Keratinocyte (primary cell): ENCODE data around the gene MIEN1. TPM values are rescaled to one million over a fixed set of nuclear protein-coding genes. Genes with fewer than 3 reads are reported as not detected.
"Not testable (repeated sequence)": the region's sequence is repeated elsewhere in the genome, so short reads cannot be mapped to it uniquely, and the experiment has no call there.

Experiments used
- DNase-seq: peaks from one replicate; pipeline ENCODE4 v3.0.0-alpha.2; 2011; ENCODE audit warnings: low read depth, missing footprints, low spot score
- FAIRE-seq: peaks from 2 replicates; lab custom pipeline; 2011; peaks lifted over from hg19 to GRCh38; lab: Jason Lieb, UNC
- H2AFZ ChIP-seq: 2 replicates; pipeline ENCODE4 v1.6.0; 2012; ENCODE audit warnings: low read length, control low read depth, inconsistent platforms; ENCODE audit not compliant: control insufficient read depth
- H3K27ac ChIP-seq: 2 replicates; pipeline ENCODE4 v1.5.1; 2011; ENCODE audit warnings: low read length; ENCODE audit not compliant: control insufficient read depth, insufficient read depth
- H3K27me3 ChIP-seq: 3 replicates; pipeline ENCODE4 v1.6.0; 2011; ENCODE audit warnings: low read length; ENCODE audit not compliant: control insufficient read depth, insufficient read depth; ENCODE audit errors: extremely low read depth
- H3K36me3 ChIP-seq, 2 experiments: 2 replicates in 1 of 2; 3 replicates in 1 of 2; pipeline ENCODE4 v1.5.1; 2011; ENCODE audit warnings: low read length in 2 of 2, mild to moderate bottlenecking in 1 of 2; ENCODE audit not compliant: control insufficient read depth in 2 of 2, insufficient read depth in 2 of 2; ENCODE audit errors: extremely low read depth in 1 of 2
- H3K4me1 ChIP-seq: 3 replicates; pipeline ENCODE4 v1.5.1; 2011; ENCODE audit warnings: low read length; ENCODE audit not compliant: control insufficient read depth, insufficient read depth; ENCODE audit errors: extremely low read depth
- H3K4me2 ChIP-seq: 3 replicates; pipeline ENCODE4 v1.6.0; 2011; ENCODE audit warnings: low read depth, low read length; ENCODE audit not compliant: control insufficient read depth, insufficient read depth; ENCODE audit errors: extremely low read depth
- H3K4me3 ChIP-seq, 3 experiments: fragments of 200-600 bp in 1 of 3; sonication (generic) in 1 of 3; 2 replicates in 2 of 3; 3 replicates in 1 of 3; pipeline ENCODE4 v1.5.1; 2011 to 2016; ENCODE audit warnings: low read length in 3 of 3, mild to moderate bottlenecking in 3 of 3, control low read depth in 2 of 3, inconsistent platforms in 1 of 3, low read depth in 1 of 3, mixed read lengths in 1 of 3, mixed run types in 1 of 3, moderate library complexity in 1 of 3; ENCODE audit not compliant: control insufficient read depth in 2 of 3, insufficient read depth in 2 of 3; ENCODE audit errors: extremely low read depth in 1 of 3
- H3K79me2 ChIP-seq: 2 replicates; pipeline ENCODE4 v1.6.0; 2012; ENCODE audit warnings: low read length; ENCODE audit not compliant: control insufficient read depth, insufficient read depth
- H3K9ac ChIP-seq: 3 replicates; pipeline ENCODE4 v1.6.0; 2011; ENCODE audit warnings: low read length; ENCODE audit not compliant: control insufficient read depth, insufficient read depth; ENCODE audit errors: extremely low read depth
- H3K9me1 ChIP-seq: 3 replicates; pipeline ENCODE4 v1.6.0; 2011; ENCODE audit warnings: low read length; ENCODE audit not compliant: control insufficient read depth, insufficient read depth; ENCODE audit errors: extremely low read depth
- H3K9me3 ChIP-seq: 2 replicates; pipeline ENCODE4 v1.5.1; 2012; ENCODE audit warnings: low read depth, low read length; ENCODE audit not compliant: control insufficient read depth
- H4K20me1 ChIP-seq: 3 replicates; pipeline ENCODE4 v1.6.0; 2011; ENCODE audit warnings: low read length; ENCODE audit not compliant: control insufficient read depth, insufficient read depth; ENCODE audit errors: extremely low read depth
- EZH2 ChIP-seq: IDR thresholded peaks from one replicate; pipeline ENCODE4 v1.6.1; 2012; ENCODE audit warnings: inconsistent platforms, mild to moderate bottlenecking, low read length, moderate library complexity
- dilution Hi-C: fragments of 300-500 bp; cut with MboI; formaldehyde crosslinking; loops from one replicate; pipeline ENCODE4 v1.7.0; 2020; ENCODE audit warnings: low sequenced_read_pairs; ENCODE audit not compliant: extremely low pct_ligation_motif_present
- polyA plus RNA-seq, 5 experiments: library from polyadenylated mRNA; depleted of rRNA in 3 of 5; stranded (reverse) in 3 of 5; stranded (forward) in 1 of 5; unstranded in 1 of 5; fragments of >200 nt; gene quantifications; 1 replicate in 1 of 5; 2 replicates in 3 of 5; 3 replicates in 1 of 5; pipeline versions ENCODE4 v1.2.1 to v1.2.3, GENCODE V29; 2011 to 2012; ENCODE audit warnings: missing spikeins in 2 of 5, low read depth in 1 of 5, low replicate concordance in 1 of 5
- TF ChIP-seq, protein P1 (sequence below), 3 experiments: IDR thresholded peaks in 1 of 3; conservative IDR thresholded peaks in 1 of 3; optimal IDR thresholded peaks in 1 of 3; 2 replicates in 2 of 3; 3 replicates in 1 of 3; pipeline versions ENCODE3 to v1.5.1; 2011; ENCODE audit warnings: low read length in 3 of 3, mild to moderate bottlenecking in 3 of 3, moderate library complexity in 2 of 3, control low read depth in 1 of 3, inconsistent platforms in 1 of 3; ENCODE audit not compliant: insufficient read depth in 2 of 3; ENCODE audit errors: extremely low read depth in 1 of 3

MIEN1 gene
- polyA plus RNA-seq, 1 donor (not counting 4 experiments of a cell fraction or from before 2014, with no cell fraction given): 38.4 TPM

DNA sequence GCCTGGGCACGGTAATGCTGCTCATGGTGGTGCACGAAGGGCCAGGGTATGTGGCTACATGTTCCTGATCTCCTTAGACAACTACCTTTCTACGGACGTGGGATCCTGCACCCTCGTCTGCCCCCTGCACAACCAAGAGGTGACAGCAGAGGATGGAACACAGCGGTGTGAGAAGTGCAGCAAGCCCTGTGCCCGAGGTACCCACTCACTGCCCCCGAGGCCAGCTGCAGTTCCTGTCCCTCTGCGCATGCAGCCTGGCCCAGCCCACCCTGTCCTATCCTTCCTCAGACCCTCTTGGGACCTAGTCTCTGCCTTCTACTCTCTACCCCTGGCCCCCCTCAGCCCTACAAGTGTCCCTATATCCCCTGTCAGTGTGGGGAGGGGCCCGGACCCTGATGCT, 18.5 kb downstream of the MIEN1 start:
- Histone ChIP-seq H3K9me3 (no peaks in the 10 kb centered on the region), H3K36me3 (peaks cover 19 to 52% of the 10 kb centered on the region in 2 experiments), H2AFZ (no peak overlapping the region), H3K27ac (no peak overlapping the region), H3K4me1 (peaks cover 9% of the 10 kb centered on the region), H3K9ac (no peak overlapping the region), H3K4me2 (no peak overlapping the region), H4K20me1 (no peaks in the 10 kb centered on the region), H3K9me1 (no peaks in the 10 kb centered on the region), H3K27me3 (no peaks in the 10 kb centered on the region), H3K4me3 (no peak overlapping the region), H3K79me2 (no peaks in the 10 kb centered on the region)
- FAIRE-seq (no peak), DNase-seq (no peak)
- dilution Hi-C loops: no loop called here
- no peak for TF ChIP-seq EZH2
- TF ChIP-seq, protein P1, sequence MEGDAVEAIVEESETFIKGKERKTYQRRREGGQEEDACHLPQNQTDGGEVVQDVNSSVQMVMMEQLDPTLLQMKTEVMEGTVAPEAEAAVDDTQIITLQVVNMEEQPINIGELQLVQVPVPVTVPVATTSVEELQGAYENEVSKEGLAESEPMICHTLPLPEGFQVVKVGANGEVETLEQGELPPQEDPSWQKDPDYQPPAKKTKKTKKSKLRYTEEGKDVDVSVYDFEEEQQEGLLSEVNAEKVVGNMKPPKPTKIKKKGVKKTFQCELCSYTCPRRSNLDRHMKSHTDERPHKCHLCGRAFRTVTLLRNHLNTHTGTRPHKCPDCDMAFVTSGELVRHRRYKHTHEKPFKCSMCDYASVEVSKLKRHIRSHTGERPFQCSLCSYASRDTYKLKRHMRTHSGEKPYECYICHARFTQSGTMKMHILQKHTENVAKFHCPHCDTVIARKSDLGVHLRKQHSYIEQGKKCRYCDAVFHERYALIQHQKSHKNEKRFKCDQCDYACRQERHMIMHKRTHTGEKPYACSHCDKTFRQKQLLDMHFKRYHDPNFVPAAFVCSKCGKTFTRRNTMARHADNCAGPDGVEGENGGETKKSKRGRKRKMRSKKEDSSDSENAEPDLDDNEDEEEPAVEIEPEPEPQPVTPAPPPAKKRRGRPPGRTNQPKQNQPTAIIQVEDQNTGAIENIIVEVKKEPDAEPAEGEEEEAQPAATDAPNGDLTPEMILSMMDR (optimal IDR thresholded peaks at IDR 0.05 in 1 of 3, IDR thresholded peaks at IDR 0.05 in 1 of 3, conservative IDR thresholded peaks at IDR 0.05 in 1 of 3; ENCODE audit: extremely low read depth in 1 of 3, insufficient read depth in 2 of 3, low read length in 3 of 3): no peak

DNA sequence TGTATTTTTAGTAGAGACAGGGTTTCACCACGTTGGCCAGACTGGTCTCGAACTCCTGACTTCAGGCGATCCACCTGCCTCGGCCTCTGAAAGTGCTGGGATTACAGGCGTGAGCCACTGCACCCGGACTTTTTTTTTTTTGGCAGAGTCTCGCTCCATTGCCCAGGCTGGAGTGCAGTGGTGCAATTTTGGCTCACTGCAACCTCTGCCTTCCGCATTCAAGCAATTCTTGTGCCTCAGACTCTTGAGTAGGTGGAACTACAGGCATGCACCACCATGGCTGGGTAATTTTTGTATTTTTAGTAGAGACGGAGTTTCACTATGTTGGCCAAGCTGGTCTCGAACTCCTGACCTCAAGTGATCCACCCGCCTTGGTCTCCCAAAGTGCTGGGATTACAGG, 19.3 kb downstream of the MIEN1 start:
- H3K27ac ChIP-seq, H3K9me1 ChIP-seq, H3K9me3 ChIP-seq, H4K20me1 ChIP-seq, FAIRE-seq, H3K79me2 ChIP-seq, H3K4me3 ChIP-seq, dilution Hi-C loops, H3K4me1 ChIP-seq, DNase-seq, H3K27me3 ChIP-seq, H3K9ac ChIP-seq, H3K4me2 ChIP-seq, H2AFZ ChIP-seq: not testable (repeated sequence)
- H3K36me3 ChIP-seq: peaks cover 19 to 52% of the 10 kb centered on the region in 2 experiments
